ENCODE measurements around the gene EHBP1L1. TPM values are rescaled to one million over a fixed set of nuclear protein-coding genes. Genes with fewer than 3 reads are reported as not detected.
"Not testable (repeated sequence)": the region's sequence is repeated elsewhere in the genome, so short reads cannot be mapped to it uniquely, and the experiment has no call there.

Gene EHBP1L1
- total RNA-seq, 1 donor from 2014 or later: 10.1 TPM

DNA sequence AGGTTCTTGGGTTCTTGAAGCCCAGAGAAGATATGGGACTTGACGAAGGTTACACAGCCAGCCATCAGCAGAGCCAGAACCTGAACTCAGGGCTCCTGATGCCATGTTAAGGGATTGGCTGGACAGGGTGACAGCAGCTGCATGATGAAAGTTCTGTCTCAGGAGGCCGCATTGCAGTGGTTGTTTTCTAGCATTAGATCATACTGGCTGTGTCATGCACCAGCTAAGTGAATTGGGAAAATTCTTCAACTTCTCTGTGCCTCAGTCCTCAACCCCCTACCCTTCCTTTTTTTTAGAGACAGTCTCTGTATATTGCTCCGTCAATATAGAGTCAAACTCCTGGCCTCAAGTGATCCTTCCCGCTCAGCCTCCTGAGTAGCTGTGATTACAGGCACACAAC, 12.3 kb upstream of the EHBP1L1 start:
- TF ChIP-seq, protein P1, sequence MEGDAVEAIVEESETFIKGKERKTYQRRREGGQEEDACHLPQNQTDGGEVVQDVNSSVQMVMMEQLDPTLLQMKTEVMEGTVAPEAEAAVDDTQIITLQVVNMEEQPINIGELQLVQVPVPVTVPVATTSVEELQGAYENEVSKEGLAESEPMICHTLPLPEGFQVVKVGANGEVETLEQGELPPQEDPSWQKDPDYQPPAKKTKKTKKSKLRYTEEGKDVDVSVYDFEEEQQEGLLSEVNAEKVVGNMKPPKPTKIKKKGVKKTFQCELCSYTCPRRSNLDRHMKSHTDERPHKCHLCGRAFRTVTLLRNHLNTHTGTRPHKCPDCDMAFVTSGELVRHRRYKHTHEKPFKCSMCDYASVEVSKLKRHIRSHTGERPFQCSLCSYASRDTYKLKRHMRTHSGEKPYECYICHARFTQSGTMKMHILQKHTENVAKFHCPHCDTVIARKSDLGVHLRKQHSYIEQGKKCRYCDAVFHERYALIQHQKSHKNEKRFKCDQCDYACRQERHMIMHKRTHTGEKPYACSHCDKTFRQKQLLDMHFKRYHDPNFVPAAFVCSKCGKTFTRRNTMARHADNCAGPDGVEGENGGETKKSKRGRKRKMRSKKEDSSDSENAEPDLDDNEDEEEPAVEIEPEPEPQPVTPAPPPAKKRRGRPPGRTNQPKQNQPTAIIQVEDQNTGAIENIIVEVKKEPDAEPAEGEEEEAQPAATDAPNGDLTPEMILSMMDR (IDR thresholded peaks at IDR 0.05; ENCODE audit: insufficient read depth, low read depth, low read length): no peak
- TF ChIP-seq EZH2 (IDR thresholded peaks at IDR 0.05; ENCODE audit: insufficient read depth, low read length): no peak
- Mint-ChIP-seq H3K27me3 (ENCODE audit: low read depth, unreplicated experiment) (peaks cover 1% of the 10 kb centered on the region), H3K4me1 (ENCODE audit: low read depth, unreplicated experiment) (peaks cover 21% of the 10 kb centered on the region), H3K27ac (ENCODE audit: unreplicated experiment) (no peak overlapping the region), H3K9me3 (ENCODE audit: unreplicated experiment) (no peaks in the 10 kb centered on the region), H3K4me3 (ENCODE audit: unreplicated experiment) (no peak overlapping the region), H3K36me3 (ENCODE audit: low read depth, unreplicated experiment) (peaks cover 2% of the 10 kb centered on the region)
- no peak overlapping the region for H2AFZ ChIP-seq (ENCODE audit: low read depth, low read length)
- H3K27ac ChIP-seq (ENCODE audit: low read depth, low read length): no peak overlapping the region
- no peaks in the 10 kb centered on the region for H3K9me3 ChIP-seq (ENCODE audit: insufficient read depth, low read depth, low read length)
- H3K4me2 ChIP-seq (ENCODE audit: low read length): no peak overlapping the region
- peaks cover 39% of the 10 kb centered on the region for H3K4me1 ChIP-seq (ENCODE audit: insufficient read depth, low read length)
- H3K36me3 ChIP-seq (ENCODE audit: insufficient read depth, low read length): no peaks in the 10 kb centered on the region
- no peaks in the 10 kb centered on the region for H4K20me1 ChIP-seq (ENCODE audit: insufficient read depth, low read length)
- FAIRE-seq (no peak), DNase-seq (ENCODE audit: low read depth) (no peak)
- H3K79me2 ChIP-seq (ENCODE audit: insufficient read depth, low read length): peaks cover 12% of the 10 kb centered on the region
- H3K9ac ChIP-seq (ENCODE audit: low read length): no peak overlapping the region
- no peaks in the 10 kb centered on the region for H3K27me3 ChIP-seq (ENCODE audit: insufficient read depth, low read length)
- H3K4me3 ChIP-seq (ENCODE audit: insufficient read depth, low read depth, low read length): no peak overlapping the region

DNA sequence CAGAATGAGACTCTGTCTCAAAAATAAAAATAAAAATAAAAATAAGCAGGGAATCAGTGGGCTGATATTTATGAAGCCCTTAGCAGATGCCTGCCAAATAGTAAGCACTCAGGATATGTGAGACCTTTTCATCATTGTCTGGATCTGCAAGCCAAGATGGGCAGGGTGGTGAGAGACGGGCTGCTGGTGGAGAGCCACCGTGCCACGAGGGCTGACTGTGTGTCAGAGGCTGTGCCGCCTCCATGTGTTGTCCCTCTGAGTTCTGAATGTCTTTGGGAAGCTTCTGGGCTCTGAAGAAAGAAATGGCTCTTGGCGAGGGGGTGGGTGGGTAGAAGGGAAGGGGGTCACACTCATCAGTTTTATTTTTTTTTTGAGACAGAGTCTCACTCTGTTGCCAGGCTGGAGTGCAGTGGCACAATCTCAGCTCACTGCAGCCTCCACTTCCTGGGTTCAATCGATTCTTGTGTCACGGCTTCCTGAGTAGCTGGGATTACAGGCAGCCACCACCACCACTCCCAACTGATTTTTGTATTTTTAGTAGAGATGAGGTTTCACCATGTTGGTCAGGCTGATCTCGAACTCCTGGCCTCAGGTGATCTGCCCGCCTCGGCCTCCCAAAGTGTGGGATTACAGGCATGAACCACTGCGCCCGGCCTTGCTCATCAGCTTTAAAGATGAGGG, 10.8 kb upstream of the EHBP1L1 start:
- H3K9me3 Mint-ChIP-seq (ENCODE audit: unreplicated experiment); DNase-seq (ENCODE audit: low read depth); H3K27me3 ChIP-seq (ENCODE audit: insufficient read depth, low read length); H3K9ac ChIP-seq (ENCODE audit: low read length); H3K36me3 ChIP-seq (ENCODE audit: insufficient read depth, low read length); H2AFZ ChIP-seq (ENCODE audit: low read depth, low read length); H3K36me3 Mint-ChIP-seq (ENCODE audit: low read depth, unreplicated experiment); H4K20me1 ChIP-seq (ENCODE audit: insufficient read depth, low read length); H3K4me3 Mint-ChIP-seq (ENCODE audit: unreplicated experiment); FAIRE-seq; H3K27ac ChIP-seq (ENCODE audit: low read depth, low read length); H3K27me3 Mint-ChIP-seq (ENCODE audit: low read depth, unreplicated experiment); H3K4me3 ChIP-seq (ENCODE audit: insufficient read depth, low read depth, low read length); H3K9me3 ChIP-seq (ENCODE audit: insufficient read depth, low read depth, low read length): not testable (repeated sequence)
- peaks cover 21% of the 10 kb centered on the region for H3K4me1 Mint-ChIP-seq (ENCODE audit: low read depth, unreplicated experiment)
- H3K27ac Mint-ChIP-seq (ENCODE audit: unreplicated experiment): peak overlapping the region; percentile 18
- Histone ChIP-seq H3K79me2 (ENCODE audit: insufficient read depth, low read length) (peaks cover 21% of the 10 kb centered on the region), H3K4me2 (ENCODE audit: low read length) (peak overlapping the region; percentile 57), H3K4me1 (ENCODE audit: insufficient read depth, low read length) (peaks cover 37% of the 10 kb centered on the region)

DNA sequence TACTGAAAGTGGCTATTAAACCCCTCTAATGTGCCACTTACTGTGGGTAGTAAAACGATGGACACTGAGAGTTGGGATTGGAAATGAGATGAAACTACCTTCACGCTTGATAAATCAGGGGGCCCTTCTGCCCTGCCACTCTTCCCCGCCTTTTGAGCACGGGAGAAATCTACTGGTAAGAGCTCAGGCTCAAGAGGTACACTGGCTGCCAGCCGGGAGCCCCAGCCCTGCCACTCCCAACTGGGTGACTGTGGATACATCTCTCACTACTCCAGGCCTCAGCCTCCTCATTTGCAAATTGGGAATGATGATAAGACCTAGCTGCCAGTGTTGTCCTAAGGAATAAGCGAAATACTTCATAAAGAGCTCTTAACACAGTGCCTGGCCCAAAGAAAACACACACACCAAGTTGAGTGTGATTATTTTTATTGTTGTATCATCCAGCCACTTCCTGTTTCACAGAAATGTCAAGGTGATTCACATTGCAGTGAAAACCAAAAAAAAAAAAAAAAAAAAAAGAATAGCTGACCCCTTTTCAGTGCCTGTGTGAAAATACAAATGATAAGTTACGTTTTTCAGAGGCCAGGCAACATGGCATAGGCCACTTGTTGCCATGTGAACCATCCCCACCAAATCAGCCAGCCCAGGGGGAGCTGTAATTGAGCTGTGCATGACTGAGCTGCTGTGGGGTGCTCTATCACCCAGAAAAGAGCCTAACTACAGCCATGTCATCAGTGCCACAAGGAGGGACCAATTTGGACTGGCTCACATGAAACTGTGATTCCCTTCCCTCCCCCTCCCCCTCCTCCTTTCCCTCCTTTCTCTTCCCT, 10.0 kb upstream of the EHBP1L1 start:
- Mint-ChIP-seq H3K4me1 (ENCODE audit: low read depth, unreplicated experiment) (peaks cover 14% of the 10 kb centered on the region), H3K27me3 (ENCODE audit: low read depth, unreplicated experiment) (no peaks in the 10 kb centered on the region), H3K4me3 (ENCODE audit: unreplicated experiment) (peak overlapping the region; percentile 40), H3K9me3 (ENCODE audit: unreplicated experiment) (no peaks in the 10 kb centered on the region), H3K27ac (ENCODE audit: unreplicated experiment) (peak overlapping the region; percentile 18), H3K36me3 (ENCODE audit: low read depth, unreplicated experiment) (peaks cover 2% of the 10 kb centered on the region)
- Histone ChIP-seq H3K79me2 (ENCODE audit: insufficient read depth, low read length) (peaks cover 28% of the 10 kb centered on the region), H2AFZ (ENCODE audit: low read depth, low read length) (no peak overlapping the region), H3K27me3 (ENCODE audit: insufficient read depth, low read length) (no peaks in the 10 kb centered on the region), H4K20me1 (ENCODE audit: insufficient read depth, low read length) (peaks cover 2% of the 10 kb centered on the region), H3K36me3 (ENCODE audit: insufficient read depth, low read length) (no peaks in the 10 kb centered on the region), H3K9ac (ENCODE audit: low read length) (no peak overlapping the region), H3K9me3 (ENCODE audit: insufficient read depth, low read depth, low read length) (no peaks in the 10 kb centered on the region), H3K4me1 (ENCODE audit: insufficient read depth, low read length) (peaks cover 29% of the 10 kb centered on the region), H3K4me3 (ENCODE audit: insufficient read depth, low read depth, low read length) (no peak overlapping the region), H3K4me2 (ENCODE audit: low read length) (peak overlapping the region; percentile 57), H3K27ac (ENCODE audit: low read depth, low read length) (peak overlapping the region; percentile 24)
- no peak for FAIRE-seq
- peak; percentile 61 for DNase-seq (ENCODE audit: low read depth)
- no peak for TF ChIP-seq EZH2 (IDR thresholded peaks at IDR 0.05; ENCODE audit: insufficient read depth, low read length)
- TF ChIP-seq, protein P1 (IDR thresholded peaks at IDR 0.05; ENCODE audit: insufficient read depth, low read depth, low read length): no peak
